Measurements from ENCODE around the gene GTPBP6. TPM values are rescaled to one million over a fixed set of nuclear protein-coding genes. Genes with fewer than 3 reads are reported as not detected.

Gene GTPBP6
- total RNA-seq, 2 donors from 2014 or later, result 32.6 to 33.5 TPM

DNA sequence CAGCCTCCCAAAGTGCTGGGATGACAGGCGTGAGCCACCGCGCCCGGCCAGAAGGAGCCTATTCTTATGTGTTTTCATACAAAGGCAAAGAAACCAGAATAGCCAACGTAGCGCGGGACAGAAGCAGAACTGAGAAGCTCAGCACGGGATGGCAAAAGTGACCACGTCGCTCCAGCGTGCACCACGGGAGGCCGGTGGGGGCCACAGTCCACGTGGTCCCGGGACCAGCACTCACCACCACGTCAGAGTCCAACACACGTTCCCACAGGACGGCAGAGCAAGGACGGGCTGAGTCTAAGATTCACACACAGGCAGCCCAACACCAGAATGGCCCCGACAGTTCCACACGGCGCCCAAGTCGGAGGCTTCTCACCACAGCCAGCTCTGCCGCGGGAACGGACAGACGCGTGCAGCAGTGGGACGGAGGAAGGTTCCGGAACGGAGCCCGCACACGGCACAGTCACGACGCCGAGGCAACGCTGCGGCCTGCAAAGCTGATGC, 18.8 kb upstream of the GTPBP6 start:
- no peak overlapping the region for H3K4me3 ChIP-seq
- DNase-seq (ENCODE audit: low spot score) (no peak), ATAC-seq (ENCODE audit: insufficient number of reproducible peaks, low FRiP score, low read depth) (no peak)
- no peaks in the 10 kb centered on the region for H3K9me3 ChIP-seq
- TF ChIP-seq, protein P1, sequence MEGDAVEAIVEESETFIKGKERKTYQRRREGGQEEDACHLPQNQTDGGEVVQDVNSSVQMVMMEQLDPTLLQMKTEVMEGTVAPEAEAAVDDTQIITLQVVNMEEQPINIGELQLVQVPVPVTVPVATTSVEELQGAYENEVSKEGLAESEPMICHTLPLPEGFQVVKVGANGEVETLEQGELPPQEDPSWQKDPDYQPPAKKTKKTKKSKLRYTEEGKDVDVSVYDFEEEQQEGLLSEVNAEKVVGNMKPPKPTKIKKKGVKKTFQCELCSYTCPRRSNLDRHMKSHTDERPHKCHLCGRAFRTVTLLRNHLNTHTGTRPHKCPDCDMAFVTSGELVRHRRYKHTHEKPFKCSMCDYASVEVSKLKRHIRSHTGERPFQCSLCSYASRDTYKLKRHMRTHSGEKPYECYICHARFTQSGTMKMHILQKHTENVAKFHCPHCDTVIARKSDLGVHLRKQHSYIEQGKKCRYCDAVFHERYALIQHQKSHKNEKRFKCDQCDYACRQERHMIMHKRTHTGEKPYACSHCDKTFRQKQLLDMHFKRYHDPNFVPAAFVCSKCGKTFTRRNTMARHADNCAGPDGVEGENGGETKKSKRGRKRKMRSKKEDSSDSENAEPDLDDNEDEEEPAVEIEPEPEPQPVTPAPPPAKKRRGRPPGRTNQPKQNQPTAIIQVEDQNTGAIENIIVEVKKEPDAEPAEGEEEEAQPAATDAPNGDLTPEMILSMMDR (IDR thresholded peaks at IDR 0.05), result no peak
- H3K36me3 ChIP-seq, result no peaks in the 10 kb centered on the region
- no peaks in the 10 kb centered on the region for H3K4me1 ChIP-seq (ENCODE audit: control insufficient read depth in 1 of 2, low read depth in 2 of 2)
- H3K27me3 ChIP-seq (replicated peaks; ENCODE audit: insufficient read depth), result no peaks in the 10 kb centered on the region
- no peak overlapping the region for H3K27ac ChIP-seq

DNA sequence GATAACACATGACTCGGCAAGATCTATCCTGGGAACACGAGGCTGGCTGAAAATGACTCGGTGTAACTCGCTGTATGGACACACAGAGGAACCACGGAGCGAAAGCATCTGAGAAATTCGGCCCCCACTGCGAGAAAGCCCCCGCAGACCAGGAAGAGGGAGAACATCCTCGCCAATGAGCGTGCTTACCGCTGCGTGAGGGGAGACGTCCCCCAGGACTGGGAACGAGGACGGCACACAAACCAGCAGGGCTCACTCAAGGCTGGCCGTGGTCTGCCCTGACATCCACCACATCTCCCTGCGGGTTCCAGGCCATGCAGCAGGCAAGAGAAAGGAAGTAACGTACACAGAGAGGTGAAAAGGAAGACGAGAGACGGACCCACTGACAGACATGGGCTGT, 17.6 kb upstream of the GTPBP6 start:
- DNase-seq (ENCODE audit: low spot score) (no peak), ATAC-seq (ENCODE audit: insufficient number of reproducible peaks, low FRiP score, low read depth) (no peak)
- Histone ChIP-seq H3K27me3 (replicated peaks; ENCODE audit: insufficient read depth) (no peaks in the 10 kb centered on the region), H3K4me3 (no peak overlapping the region), H3K9me3 (no peaks in the 10 kb centered on the region), H3K27ac (no peak overlapping the region), H3K36me3 (no peaks in the 10 kb centered on the region), H3K4me1 (ENCODE audit: control insufficient read depth in 1 of 2, low read depth in 2 of 2) (peaks cover 3 to 6% of the 10 kb centered on the region in 2 donors)
- TF ChIP-seq, protein P1 (IDR thresholded peaks at IDR 0.05), result no peak

DNA sequence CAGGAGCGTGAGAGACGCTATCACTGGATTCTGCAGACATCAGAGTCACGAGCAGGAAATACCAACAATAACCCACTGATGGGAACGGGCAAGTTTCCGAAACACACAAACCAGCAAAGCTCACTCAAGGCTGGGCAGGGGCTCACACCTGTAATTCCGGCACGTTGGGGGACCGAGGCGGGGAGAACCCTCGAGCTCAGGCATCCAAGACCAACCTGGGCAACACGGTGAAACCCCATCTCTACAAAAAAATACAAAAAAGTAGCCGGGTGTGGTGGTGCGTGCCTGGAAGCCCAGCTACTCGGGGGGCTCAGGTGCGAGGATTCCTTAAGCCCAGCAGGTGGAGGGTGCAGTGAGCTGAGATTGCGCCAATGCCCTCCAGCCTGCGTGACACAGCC, 17.2 kb upstream of the GTPBP6 start:
- Histone ChIP-seq H3K27ac (no peak overlapping the region), H3K36me3 (no peaks in the 10 kb centered on the region), H3K9me3 (no peaks in the 10 kb centered on the region), H3K27me3 (replicated peaks; ENCODE audit: insufficient read depth) (no peaks in the 10 kb centered on the region), H3K4me3 (no peak overlapping the region), H3K4me1 (ENCODE audit: control insufficient read depth in 1 of 2, low read depth in 2 of 2) (peaks cover 4 to 11% of the 10 kb centered on the region in 2 donors)
- no peak for ATAC-seq (ENCODE audit: insufficient number of reproducible peaks, low FRiP score, low read depth)
- TF ChIP-seq, protein P1 (IDR thresholded peaks at IDR 0.05), result no peak
- no peak for DNase-seq (ENCODE audit: low spot score)

DNA sequence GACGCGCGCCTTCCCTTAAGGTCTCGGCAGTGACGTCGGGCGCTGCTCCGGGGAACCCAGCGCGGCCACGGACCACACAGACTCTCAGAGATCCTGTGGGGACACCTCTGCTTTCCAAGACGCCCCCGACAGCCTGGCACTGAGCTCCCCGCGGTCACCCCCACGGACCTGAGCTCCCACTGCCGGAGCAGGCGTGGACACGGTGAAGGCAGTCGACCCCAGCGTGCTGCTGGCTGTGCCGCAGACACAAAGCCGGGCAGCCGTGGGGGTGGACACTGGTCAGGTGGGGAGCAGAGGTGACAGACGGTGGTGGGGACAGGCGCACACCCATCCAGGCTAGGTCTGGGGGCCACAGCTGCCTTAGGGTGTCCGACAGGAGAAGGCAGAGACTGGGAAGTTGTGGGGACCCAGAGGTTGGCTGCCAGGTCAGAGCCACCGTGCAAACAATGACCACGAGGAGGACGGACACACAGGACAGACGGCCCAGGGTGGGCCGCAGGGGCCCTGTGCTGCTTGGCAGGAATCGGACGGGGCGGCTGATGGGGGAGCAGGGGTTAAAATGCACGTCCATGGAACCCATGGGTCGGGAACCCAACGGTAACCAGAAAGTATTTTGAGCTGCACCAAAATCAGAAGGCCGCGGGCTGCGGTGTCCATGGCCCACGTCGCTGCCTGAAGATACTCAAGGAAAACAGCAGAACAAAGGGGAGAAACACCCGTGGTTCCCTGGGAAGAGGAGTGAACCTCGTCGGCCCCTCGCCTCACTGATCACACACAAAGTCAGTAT, 16.6 kb upstream of the GTPBP6 start:
- DNase-seq (ENCODE audit: low spot score), result no peak
- H3K36me3 ChIP-seq, result no peaks in the 10 kb centered on the region

DNA sequence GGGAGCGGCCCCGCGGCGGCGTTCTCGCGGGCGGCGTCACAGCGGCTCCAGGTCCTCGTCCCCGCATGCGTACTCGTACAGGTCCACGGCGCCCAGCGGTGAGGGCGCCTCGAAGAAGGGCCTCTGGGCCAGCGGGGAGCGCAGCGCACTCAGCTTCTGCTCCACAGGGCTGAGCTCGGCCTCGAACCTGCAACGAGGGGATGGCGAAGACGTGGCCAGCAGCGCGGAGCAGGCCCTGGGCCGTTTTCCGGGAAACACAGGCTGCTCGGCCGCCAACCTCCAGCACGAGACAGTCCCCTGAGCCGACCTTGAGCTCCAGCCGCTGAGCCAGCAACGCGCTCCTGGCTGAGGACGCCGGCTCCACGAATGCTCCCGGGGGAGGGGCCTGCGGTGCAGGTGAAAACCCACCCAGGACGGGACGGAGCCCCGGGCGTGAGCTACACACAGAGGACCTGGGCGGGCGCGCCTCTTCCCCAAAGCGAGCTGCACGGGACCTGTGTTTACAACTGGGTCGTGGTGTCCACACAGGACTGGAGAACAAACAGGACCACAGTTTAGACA, 15.8 kb upstream of the GTPBP6 start:
- Histone ChIP-seq H3K27ac (no peak overlapping the region), H3K27me3 (replicated peaks; ENCODE audit: insufficient read depth) (no peaks in the 10 kb centered on the region), H3K4me1 (ENCODE audit: control insufficient read depth in 1 of 2, low read depth in 2 of 2) (peaks cover 4 to 11% of the 10 kb centered on the region in 2 donors), H3K9me3 (no peaks in the 10 kb centered on the region), H3K36me3 (no peaks in the 10 kb centered on the region), H3K4me3 (no peak overlapping the region)
- ATAC-seq (ENCODE audit: insufficient number of reproducible peaks, low FRiP score, low read depth) (no peak), DNase-seq (ENCODE audit: low spot score) (no peak)
- TF ChIP-seq, protein P1 (IDR thresholded peaks at IDR 0.05), result no peak

More for the DNA sequence above, 16.6 kb upstream of the GTPBP6 start:
- H3K4me1 ChIP-seq (ENCODE audit: control insufficient read depth in 1 of 2, low read depth in 2 of 2), result peaks cover 4 to 11% of the 10 kb centered on the region in 2 donors
- H3K4me3 ChIP-seq, result no peak overlapping the region
- H3K9me3 ChIP-seq, result no peaks in the 10 kb centered on the region
- TF ChIP-seq, protein P1 (IDR thresholded peaks at IDR 0.05), result no peak
- H3K27me3 ChIP-seq (replicated peaks; ENCODE audit: insufficient read depth), result no peaks in the 10 kb centered on the region
- H3K27ac ChIP-seq, result no peak overlapping the region
- ATAC-seq (ENCODE audit: insufficient number of reproducible peaks, low FRiP score, low read depth), result no peak

Measured in thoracic aorta (tissue), 2 donors.